Myometrial cell (primary cell): ENCODE data around the gene TRIM21. TPM values are rescaled to one million over a fixed set of nuclear protein-coding genes. Genes with fewer than 3 reads are reported as not detected.

Source experiments
- total RNA-seq: library from RNA; depleted of rRNA; stranded (reverse); fragments of >200 nt; gene quantifications from 2 replicates; pipeline ENCODE4 v1.2.3, GENCODE V29; 2015

The TRIM21 gene
- 11.5 and 18.4 TPM in 2 replicates for total RNA-seq

DNA sequence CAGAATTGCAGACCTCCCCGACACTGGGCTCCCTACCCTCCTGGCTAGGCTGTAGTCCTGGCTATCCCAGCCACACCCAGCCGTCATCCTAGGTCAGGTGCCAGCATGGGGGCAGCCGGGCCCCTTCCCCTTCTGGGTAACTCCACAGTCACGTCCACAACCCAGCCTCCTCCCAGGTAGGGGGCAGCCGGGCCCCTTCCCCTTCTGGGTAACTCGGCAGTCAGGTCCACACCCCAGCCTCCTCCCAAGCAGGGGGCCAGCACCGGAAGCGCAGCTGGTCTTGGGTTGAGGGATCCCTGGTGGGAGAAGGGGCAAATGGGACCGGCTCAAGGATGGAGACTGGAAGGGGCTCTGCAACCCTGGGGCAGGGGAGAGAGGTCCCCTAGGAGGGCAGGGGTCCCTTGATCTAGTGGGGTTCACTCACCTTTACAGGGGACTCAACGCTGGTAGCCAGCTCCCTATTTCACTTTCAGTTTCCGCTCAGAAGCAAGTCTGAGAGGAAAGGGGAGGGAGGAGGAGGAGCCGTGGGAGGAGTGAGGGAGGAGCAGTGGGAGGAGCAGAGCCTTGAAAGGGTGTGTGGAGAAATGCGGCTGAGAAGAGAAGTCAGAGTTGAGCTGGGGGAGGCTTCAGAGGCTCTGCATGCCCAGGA is at the start of gene TRIM21:
Gene TRIM21 (minus strand): TSS at position 494 of the 649 bp plus-strand sequence. CDS start 3,293 bp downstream, outside the sequence.

DNA sequence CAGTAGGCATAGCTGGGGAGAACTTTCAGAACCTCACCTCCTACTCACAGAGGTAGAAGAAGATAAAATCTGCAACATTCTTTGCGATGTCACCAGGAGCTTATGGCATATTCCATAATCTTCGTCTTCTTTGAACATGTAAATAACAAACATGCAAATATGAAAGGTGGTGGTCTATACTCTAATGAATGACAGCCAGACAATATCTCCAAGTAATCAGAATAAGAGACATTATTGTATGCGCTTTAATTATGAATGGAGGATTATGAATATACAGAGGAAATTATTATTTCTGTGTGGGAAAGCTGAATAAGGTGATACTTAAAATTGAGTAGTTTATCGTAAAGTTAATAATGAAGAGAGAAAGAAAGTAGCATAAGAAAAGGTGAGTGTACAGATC is 25.2 kb downstream of the TRIM21 start, which contains the start of gene OR52B4:
Gene OR52B4 (minus strand): TSS at position 101 of the 400 bp plus-strand sequence. CDS start 91 bp downstream, at position 10.

Other genes starting within 250 kb of the TRIM21 start
- not detected in 2 replicates for gene OR52B4, start 25.3 kb downstream of the TRIM21 start, total RNA-seq
- not detected in 2 replicates for gene OR52K2, start 55.6 kb upstream of the TRIM21 start, total RNA-seq
- not detected in 2 replicates for gene OR52K1, start 88.9 kb upstream of the TRIM21 start, total RNA-seq
- gene OR52M1, start 151.5 kb upstream of the TRIM21 start, total RNA-seq: not detected in 2 replicates
- gene OR52I2, start 188.0 kb upstream of the TRIM21 start, total RNA-seq: not detected in 2 replicates
- not detected in 2 replicates for gene OR52I1, start 200.3 kb upstream of the TRIM21 start, total RNA-seq
- gene TRIM68, start 214.5 kb upstream of the TRIM21 start, total RNA-seq: 10.1 and 13.3 TPM in 2 replicates
- not detected in 2 replicates for gene OR51D1, start 243.8 kb upstream of the TRIM21 start, total RNA-seq